GM18951 (cell line): ENCODE results near the gene TESK2.
"Not testable (repeated sequence)": the region's sequence is repeated elsewhere in the genome, so short reads cannot be mapped to it uniquely, and the experiment has no call there.

ENCODE experiments used
- POLR2A ChIP-seq: IDR thresholded peaks from 4 replicates; pipeline ENCODE4 v1.6.1; 2011; ENCODE audit warnings: mild to moderate bottlenecking; ENCODE audit not compliant: insufficient read length, insufficient read depth; ENCODE audit errors: extremely low read depth
- in situ Hi-C: fragments of 300-500 bp; cut with MboI; formaldehyde crosslinking; loops from one replicate; pipeline ENCODE4 v1.12.0; 2022; ENCODE audit warnings: low sequenced_read_pairs, mixed read lengths, inconsistent platforms; ENCODE audit not compliant: unreplicated experiment

The TESK2 gene

DNA sequence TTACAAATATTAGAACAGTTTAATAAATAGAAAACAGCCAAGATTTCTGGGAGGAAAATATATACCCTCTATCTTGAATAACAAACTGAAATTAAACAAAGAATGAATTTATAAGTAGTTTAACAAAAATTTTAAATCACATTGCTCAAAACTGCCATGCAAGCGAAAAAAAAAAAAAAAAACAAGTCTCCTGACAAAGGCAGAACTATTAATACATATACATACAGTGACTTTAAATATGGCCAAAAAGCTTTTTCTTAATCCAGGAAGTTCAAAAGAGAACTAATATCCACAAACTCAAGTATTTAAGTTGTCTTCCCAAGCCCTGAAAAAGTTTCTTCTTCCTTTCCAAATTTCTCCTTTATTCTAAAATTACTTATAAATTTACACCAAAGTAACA, 87.2 kb downstream of the TESK2 start:
- in situ Hi-C loops = no loop called here
- no peak for TF ChIP-seq POLR2A

DNA sequence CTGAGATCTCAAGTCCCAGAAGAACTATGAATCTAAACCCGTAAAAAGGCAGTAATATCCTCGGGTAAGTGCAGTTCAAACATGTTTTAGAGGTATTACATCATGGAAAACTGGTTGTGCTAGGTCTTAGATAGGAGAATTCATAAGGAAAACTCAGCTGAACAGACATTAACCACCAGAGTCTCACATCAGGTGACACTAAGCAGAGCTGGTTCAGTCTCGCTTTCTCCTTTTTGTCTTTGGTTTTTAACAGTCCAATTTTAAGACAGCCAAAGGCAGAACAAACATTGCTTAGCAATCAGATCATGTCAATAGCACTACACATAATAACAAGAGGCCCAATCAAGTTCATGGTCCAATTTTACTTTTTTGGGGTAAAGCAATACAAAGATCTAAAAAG, 87.7 kb downstream of the TESK2 start:
- no peak for TF ChIP-seq POLR2A
- in situ Hi-C loops = no loop called here

DNA sequence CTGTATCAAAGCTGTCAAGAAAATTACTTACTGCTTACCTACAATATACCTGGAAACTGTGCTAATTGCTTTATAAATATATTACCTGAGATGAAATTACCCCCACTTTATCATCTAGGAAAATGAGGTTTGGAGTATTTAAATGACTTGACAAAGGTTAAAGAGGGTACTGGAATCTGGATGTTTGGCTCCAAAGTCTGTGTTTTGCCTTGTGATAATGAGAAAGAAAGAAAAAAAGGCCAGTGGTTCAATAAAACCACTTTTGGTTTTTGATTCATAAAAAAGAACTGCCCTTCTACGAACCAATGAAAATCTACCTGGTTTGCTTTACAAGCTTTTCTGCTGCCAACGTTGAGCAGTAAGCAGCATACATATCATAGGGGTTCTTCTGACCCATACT, 89.4 kb downstream of the TESK2 start:
- no peak for TF ChIP-seq POLR2A
- in situ Hi-C loops = no loop called here

DNA sequence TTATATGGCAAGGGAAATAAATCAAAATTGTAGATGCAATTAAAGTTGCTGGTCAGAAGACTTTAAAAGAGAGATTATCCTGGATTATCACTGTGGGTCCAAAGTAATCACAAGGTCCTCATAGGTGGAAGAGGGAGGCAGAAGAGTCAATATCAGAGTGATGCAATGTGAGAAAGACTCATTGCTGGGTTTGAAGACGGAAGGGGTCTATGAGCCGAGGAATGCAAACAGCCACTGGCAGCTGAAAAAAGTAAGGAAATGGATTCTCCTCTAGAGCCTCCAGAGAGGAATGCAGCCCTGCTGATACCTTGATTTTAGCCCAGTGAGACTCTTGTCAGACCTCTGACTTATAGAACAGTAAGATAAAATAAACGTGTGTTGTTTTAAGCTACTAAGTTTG, 90.9 kb downstream of the TESK2 start:
- TF ChIP-seq POLR2A = no peak
- in situ Hi-C loops = no loop called here

DNA sequence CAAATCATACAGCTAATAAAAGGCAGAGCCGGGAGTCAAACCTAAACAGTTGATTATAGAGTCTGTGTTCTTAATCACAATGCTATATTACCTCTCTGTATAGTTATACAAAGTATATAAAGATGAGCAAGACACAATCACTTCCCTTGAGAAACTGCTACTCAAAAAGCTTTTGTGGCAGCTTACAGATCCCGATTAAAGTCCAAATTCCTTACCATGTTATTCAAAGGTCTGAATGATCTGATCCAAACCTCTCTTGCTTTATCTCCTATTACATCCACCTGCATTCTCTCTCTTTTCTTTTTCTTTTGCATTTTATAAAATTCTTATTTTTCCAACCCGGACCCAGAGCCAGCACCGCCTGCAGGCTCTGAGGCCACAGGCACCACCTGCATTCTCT, 93.7 kb downstream of the TESK2 start:
- in situ Hi-C loops = no loop called here
- no peak for TF ChIP-seq POLR2A

DNA sequence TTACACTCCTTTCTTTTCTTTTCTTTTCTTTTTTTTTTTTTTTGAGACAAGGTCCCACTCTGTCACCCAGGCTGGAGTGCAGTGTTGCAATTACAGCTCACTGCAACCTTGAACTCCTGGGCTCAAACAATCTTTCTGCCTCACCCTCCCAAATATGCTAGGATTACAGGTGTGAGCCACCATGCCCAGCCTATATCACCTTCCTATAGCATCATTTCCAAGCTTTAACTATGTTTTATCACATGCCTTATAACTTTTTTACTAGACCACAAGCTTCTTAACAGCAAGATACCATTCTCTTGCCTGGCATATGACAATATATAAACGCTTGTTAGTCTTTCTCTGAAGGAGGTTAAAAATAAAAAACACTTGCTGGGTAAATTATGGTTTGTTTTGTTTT, 95.4 kb downstream of the TESK2 start:
- no peak for TF ChIP-seq POLR2A
- in situ Hi-C loops = no loop called here

DNA sequence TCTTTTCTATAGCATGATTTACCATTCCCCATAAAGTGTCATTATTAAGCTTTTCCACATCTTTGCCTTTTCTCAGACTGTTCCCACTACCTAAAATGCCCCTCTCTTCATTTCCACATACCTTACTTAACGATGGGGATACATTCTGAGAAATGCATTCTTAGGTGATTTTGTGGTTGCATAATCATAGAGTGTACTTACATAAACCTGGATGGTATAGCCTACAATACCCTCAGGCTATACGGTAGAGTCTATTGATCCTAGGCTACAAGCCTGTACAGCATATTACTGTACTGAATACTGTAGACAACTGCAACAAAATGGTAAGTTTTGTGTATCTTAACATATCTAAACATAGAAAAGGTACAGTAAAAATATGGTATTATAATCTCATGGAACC, 95.9 kb downstream of the TESK2 start:
- no peak for TF ChIP-seq POLR2A
- in situ Hi-C loops = no loop called here

DNA sequence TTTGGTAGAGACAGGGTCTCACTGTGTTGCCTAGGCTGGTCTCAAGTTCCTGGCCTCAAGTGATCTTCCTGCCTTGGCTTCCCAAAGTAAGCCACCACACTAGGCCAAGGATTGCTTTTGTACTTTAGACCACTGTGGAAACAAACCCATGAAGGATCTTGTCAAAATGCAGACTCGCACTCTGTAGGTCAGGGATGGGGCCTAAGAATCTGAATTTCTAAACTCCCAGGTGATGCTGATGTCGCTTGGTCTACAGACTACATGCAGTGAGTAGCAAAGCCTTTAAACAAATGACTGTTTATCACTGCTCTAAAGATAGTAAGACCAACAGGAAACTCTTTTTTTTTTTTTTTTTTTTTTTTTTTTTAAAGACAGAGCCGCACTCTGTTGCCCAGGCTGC, 96.6 kb downstream of the TESK2 start:
- no peak for TF ChIP-seq POLR2A
- in situ Hi-C loops = no loop called here

DNA sequence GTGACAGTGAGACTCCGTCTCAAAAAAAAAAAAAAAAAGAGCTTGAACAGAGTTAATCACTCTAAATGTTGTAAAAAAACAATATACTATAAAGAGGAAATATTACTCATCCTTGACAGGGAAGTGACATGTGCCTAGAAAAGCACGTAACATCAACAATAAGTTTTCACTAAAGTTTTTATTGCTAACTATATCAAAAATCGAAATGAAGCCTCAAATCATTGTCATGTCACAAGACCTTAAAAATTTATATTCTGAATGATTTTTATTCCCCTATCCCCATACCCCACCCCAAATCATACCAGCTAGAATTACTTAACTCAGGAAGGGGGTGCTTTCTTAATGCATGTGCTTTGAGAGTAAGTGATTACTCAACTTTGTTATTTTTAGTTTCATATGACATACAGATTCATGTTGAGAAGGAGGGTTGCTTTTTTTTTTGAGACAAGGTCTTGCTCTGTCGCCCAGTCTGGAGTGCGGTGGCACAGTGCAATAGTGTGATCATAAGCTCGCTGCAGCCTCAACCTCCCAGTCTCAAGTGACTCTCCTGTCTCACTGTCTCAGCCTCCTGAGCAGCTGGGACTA, 97.2 kb downstream of the TESK2 start:
- no peak for TF ChIP-seq POLR2A
- in situ Hi-C loops = no loop called here

DNA sequence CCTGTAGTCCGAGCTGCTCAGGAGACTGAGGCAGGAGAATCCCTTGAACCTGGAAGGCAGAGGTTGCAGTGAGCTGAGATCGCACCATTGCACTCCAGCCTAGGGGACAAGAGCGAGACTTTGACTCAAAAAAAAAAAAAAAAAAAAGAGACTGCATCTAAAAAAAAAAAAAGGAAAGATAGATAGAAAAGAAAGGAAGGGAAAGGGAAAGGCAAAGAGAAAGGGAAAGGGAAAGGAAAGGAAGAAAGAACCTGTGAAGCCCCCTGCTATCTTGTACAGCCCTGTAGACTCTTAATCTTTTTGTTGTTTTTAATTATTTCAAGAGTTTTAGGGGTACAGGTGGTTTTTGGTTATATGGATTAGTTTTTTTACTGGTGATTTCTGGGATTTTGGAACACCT, 104.7 kb downstream of the TESK2 start:
- no peak for TF ChIP-seq POLR2A
- in situ Hi-C loops = no loop called here

DNA sequence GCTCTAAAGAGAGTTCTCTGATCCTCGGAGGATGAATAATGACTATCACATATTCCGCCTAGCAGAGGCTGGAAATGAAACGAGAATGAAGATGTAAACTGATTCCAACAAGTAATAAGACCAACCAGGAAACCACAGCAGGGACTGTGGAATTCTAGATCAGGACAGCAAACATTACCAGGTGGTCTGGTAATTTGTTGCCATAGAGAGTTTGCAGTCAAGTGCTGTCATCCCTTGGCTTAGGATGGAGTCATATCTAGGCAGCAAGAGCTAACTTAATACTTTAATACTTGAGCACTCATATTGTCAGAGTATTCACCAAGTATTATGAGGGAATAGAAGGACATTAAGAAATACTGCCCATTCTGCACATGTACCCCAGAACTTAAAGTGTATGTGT, 105.7 kb downstream of the TESK2 start:
- in situ Hi-C loops = no loop called here
- no peak for TF ChIP-seq POLR2A

DNA sequence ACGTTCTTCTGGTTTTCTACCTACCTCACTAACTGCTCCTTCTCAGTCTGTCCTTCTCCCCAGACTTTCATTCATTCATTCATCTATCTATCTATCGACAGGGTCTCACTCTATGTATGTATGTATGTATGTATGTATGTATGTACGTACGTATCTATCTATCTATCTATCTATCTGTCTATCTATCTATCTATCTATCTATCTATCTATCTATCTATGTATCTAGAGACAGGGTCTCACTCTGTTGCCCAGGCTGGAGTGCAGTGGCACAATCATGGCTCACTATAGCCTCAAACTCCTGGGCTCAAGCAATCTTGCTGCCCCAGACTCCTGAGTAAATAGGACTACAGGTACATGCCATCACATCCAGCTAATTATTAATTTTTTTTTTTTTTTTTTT, 106.8 kb downstream of the TESK2 start:
- in situ Hi-C loops = not testable (repeated sequence)

DNA sequence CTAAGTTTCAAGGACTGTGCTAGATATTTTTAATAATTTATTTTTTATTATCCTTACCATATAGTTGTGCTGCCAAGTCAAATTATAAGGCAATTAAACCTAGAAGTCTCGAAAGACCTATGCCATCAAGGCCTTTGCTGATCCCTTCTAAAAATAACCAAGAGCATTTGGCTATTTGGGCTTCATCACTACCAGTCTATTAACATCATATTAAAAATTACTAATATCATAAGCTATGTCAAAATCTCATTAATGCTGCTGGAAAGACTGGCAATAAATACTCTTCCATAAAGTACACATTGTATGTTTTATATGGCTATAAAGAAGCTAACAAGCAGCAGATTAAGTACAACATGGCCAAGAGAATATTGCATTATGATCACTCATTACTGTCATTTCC, 107.8 kb downstream of the TESK2 start:
- no peak for TF ChIP-seq POLR2A
- in situ Hi-C loops = no loop called here

DNA sequence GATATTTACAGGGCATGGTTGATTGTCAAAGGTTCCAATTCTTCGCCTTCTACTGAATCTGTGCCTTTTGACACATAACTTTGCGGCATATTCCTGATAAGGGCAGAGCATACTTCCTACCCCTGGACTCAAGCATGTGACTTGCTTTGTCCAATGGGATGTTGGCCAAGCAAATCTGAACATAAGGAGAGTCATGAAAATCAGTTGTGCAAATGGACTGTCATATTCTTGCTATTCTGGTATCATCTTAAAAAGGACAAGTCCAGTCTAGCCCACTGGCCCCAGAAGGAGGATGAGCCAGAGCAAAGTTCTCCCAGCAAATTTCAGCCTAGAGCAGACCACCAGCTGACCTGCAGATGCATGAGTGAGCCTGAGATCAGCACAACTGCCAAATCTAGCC, 109.7 kb downstream of the TESK2 start:
- no peak for TF ChIP-seq POLR2A

DNA sequence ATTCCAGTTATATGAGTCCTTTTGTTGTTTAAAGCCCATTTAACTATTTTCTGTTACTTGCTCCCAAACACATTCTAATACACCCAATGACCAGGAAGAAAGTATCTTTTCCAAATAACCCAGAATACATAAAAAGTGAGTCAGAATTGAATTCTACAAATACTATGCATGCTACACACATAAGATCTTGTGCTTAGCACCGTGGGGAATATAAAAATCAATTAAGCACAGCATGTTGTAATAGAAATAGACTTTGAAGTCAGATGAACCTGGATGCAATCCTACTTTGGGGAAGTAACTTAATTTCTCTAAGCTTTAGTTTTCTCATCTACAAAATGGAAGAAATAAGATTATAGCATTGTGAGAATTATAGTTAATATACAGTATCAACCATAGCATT, 110.2 kb downstream of the TESK2 start:
- TF ChIP-seq POLR2A = no peak

More for the DNA sequence above, 109.7 kb downstream of the TESK2 start:
- in situ Hi-C loops = no loop called here

More for the DNA sequence above, 110.2 kb downstream of the TESK2 start:
- in situ Hi-C loops = no loop called here
